Endothelial cell of umbilical vein (primary cell): Measurements from ENCODE around the gene PIK3AP1. TPM values are rescaled to one million over a fixed set of nuclear protein-coding genes. Genes with fewer than 3 reads are reported as not detected.

Experiments
- BruUV-seq: library from RNA; stranded (reverse); fragments of 400-500 nt; replicated peaks from 2 replicates; lab custom pipeline; 2021; lab: Mats Ljungman, UMichigan
- CTCF ChIA-PET: fragments of 300-600, 350-600 bp; sonication (Branson Sonifier 250); formaldehyde crosslinking; loops from one replicate; lab custom pipeline; 2021; ENCODE audit warnings: antibody characterized with exemption, inconsistent platforms; lab: Charles Lee
- POLR2A ChIA-PET: fragments of 300-600, 350-600 bp; sonication (Branson Sonifier 250); formaldehyde crosslinking; loops from one replicate; lab custom pipeline; 2021; ENCODE audit warnings: antibody characterized with exemption, inconsistent platforms; lab: Charles Lee
- DNase-seq: peaks from one replicate; pipeline ENCODE4 v3.0.0-alpha.2; 2011; ENCODE audit warnings: low read depth, low spot score
- FAIRE-seq: peaks from 2 replicates; lab custom pipeline; 2011; peaks lifted over from hg19 to GRCh38; lab: Jason Lieb, UNC
- H2AFZ ChIP-seq: 2 replicates; pipeline ENCODE4 v1.6.0; 2012; ENCODE audit warnings: low read depth, low read length, control low read depth, inconsistent platforms
- H3K27ac ChIP-seq: 2 replicates; pipeline ENCODE4 v1.5.1; 2011; ENCODE audit warnings: low read depth, mild to moderate bottlenecking, control low read depth, low read length, moderate library complexity; ENCODE audit not compliant: insufficient read depth
- H3K27me3 ChIP-seq, 2 experiments: 2 replicates each; pipeline versions ENCODE4 v1.6.0 to v1.6.1; 2011; ENCODE audit warnings: low read length in 2 of 2, mixed read lengths in 1 of 2; ENCODE audit not compliant: control insufficient read depth in 2 of 2, insufficient read depth in 2 of 2
- H3K36me3 ChIP-seq, 2 experiments: 2 replicates in 1 of 2; 3 replicates in 1 of 2; pipeline ENCODE4 v1.5.1; 2011; ENCODE audit warnings: low read length in 2 of 2, mild to moderate bottlenecking in 1 of 2, moderate library complexity in 1 of 2; ENCODE audit not compliant: control insufficient read depth in 2 of 2, insufficient read depth in 2 of 2; ENCODE audit errors: extremely low read depth in 1 of 2
- H3K4me1 ChIP-seq: 3 replicates; pipeline ENCODE4 v1.5.1; 2011; ENCODE audit warnings: mild to moderate bottlenecking, low read length; ENCODE audit not compliant: control insufficient read depth, insufficient read depth; ENCODE audit errors: extremely low read depth
- H3K4me2 ChIP-seq: 2 replicates; pipeline ENCODE4 v1.6.1; 2011; ENCODE audit warnings: low read length, control low read depth, mixed read lengths; ENCODE audit not compliant: insufficient read depth
- H3K4me3 ChIP-seq, 3 experiments: fragments of 200-600 bp in 1 of 3; sonication (generic), shearing (Covaris generic) in 1 of 3; replicated peaks in 1 of 3; 2 replicates each; pipeline ENCODE4 v1.5.1; 2011 to 2016; ENCODE audit warnings: control low read depth in 3 of 3, low read length in 3 of 3, mild to moderate bottlenecking in 2 of 3, inconsistent platforms in 1 of 3, low read depth in 1 of 3, moderate library complexity in 1 of 3; ENCODE audit not compliant: insufficient read depth in 1 of 3
- H3K79me2 ChIP-seq: 2 replicates; pipeline ENCODE4 v1.6.0; 2012; ENCODE audit warnings: low read length, inconsistent platforms; ENCODE audit not compliant: control insufficient read depth, insufficient read depth
- H3K9ac ChIP-seq: replicated peaks from 2 replicates; pipeline ENCODE3; 2011; ENCODE audit warnings: low read length, control low read depth; ENCODE audit not compliant: insufficient read depth; ENCODE audit errors: extremely low read depth
- H3K9me1 ChIP-seq: replicated peaks from 3 replicates; pipeline ENCODE4 v1.6.0; 2011; ENCODE audit warnings: mild to moderate bottlenecking, low read length; ENCODE audit not compliant: control insufficient read depth, insufficient read depth; ENCODE audit errors: extremely low read depth
- H3K9me3 ChIP-seq: replicated peaks from 2 replicates; pipeline ENCODE4 v1.5.1; 2012; ENCODE audit warnings: low read length, inconsistent platforms; ENCODE audit not compliant: control insufficient read depth, insufficient read depth
- H4K20me1 ChIP-seq: replicated peaks from 2 replicates; pipeline ENCODE3; 2011; ENCODE audit warnings: mild to moderate bottlenecking, low read length; ENCODE audit not compliant: control insufficient read depth, insufficient read depth; ENCODE audit errors: extremely low read depth
- EZH2 ChIP-seq: IDR thresholded peaks from 2 replicates; pipeline ENCODE4 v1.6.1; 2012; ENCODE audit warnings: borderline replicate concordance, low read depth, mild to moderate bottlenecking, moderate library complexity, low read length, inconsistent platforms; ENCODE audit not compliant: severe bottlenecking
- FOS ChIP-seq: IDR thresholded peaks from 2 replicates; pipeline ENCODE4 v1.6.1; 2011; ENCODE audit warnings: mild to moderate bottlenecking, low read length, moderate library complexity, borderline replicate concordance; ENCODE audit not compliant: insufficient read depth
- GATA2 ChIP-seq: IDR thresholded peaks from 2 replicates; pipeline ENCODE4 v1.7.0; 2011; ENCODE audit warnings: low read depth, mild to moderate bottlenecking, moderate library complexity, mixed read lengths, low read length; ENCODE audit not compliant: insufficient read length, insufficient read depth
- JUN ChIP-seq: IDR thresholded peaks from 2 replicates; pipeline ENCODE4 v1.6.1; 2011; ENCODE audit warnings: borderline replicate concordance, low read depth; ENCODE audit not compliant: insufficient read length, insufficient read depth
- MYC ChIP-seq: IDR thresholded peaks from one replicate; pipeline ENCODE4 v1.6.1; 2011; ENCODE audit warnings: mild to moderate bottlenecking, low read depth, low read length
- POLR2A ChIP-seq: IDR thresholded peaks from 2 replicates; pipeline ENCODE4 v1.6.1; 2012; ENCODE audit warnings: low read depth, mild to moderate bottlenecking, control low read depth, low read length
- POLR2AphosphoS5 ChIP-seq: IDR thresholded peaks from 2 replicates; pipeline ENCODE4 v1.6.1; 2012; ENCODE audit warnings: low read depth, mild to moderate bottlenecking, control low read depth, low read length, moderate library complexity; ENCODE audit not compliant: insufficient read depth
- dilution Hi-C: fragments of 300-500 bp; cut with MboI; formaldehyde crosslinking; loops from one replicate; pipeline ENCODE4 v1.15.0; 2019; ENCODE audit warnings: low sequenced_read_pairs; ENCODE audit not compliant: extremely low pct_ligation_motif_present
- intact Hi-C: fragments of 100-400 bp; cut with micrococcal nuclease; formaldehyde crosslinking; loops from one replicate; pipeline ENCODE4 v1.10.0; 2022
- polyA plus RNA-seq, 4 experiments: library from polyadenylated mRNA; depleted of rRNA in 3 of 4; stranded (reverse) in 3 of 4; unstranded in 1 of 4; fragments of >200 nt; gene quantifications; 2 replicates each; pipeline versions ENCODE4 v1.2.1 to v1.2.3, GENCODE V29; 2011 to 2012; ENCODE audit warnings: missing spikeins in 1 of 4
- total RNA-seq: library from RNA; stranded (reverse); gene quantifications from 2 replicates; pipeline ENCODE4 v1.2.3, GENCODE V29; 2021
- TF ChIP-seq, protein P1 (sequence below), 2 donors: IDR thresholded peaks; 1 replicate in 1 of 2; 2 replicates in 1 of 2; pipeline ENCODE4 v1.5.1; 2011; ENCODE audit warnings: low read length in 2 of 2, mild to moderate bottlenecking in 2 of 2, moderate library complexity in 2 of 2, control low read depth in 1 of 2, inconsistent platforms in 1 of 2, low read depth in 1 of 2; ENCODE audit not compliant: insufficient read depth in 1 of 2; ENCODE audit errors: extremely low read depth in 1 of 2

The PIK3AP1 gene
- total and polyA plus RNA-seq, 2 donors (not counting 3 experiments of a cell fraction or from before 2014, with no cell fraction given) = 0.04 TPM; not detected in 1

DNA sequence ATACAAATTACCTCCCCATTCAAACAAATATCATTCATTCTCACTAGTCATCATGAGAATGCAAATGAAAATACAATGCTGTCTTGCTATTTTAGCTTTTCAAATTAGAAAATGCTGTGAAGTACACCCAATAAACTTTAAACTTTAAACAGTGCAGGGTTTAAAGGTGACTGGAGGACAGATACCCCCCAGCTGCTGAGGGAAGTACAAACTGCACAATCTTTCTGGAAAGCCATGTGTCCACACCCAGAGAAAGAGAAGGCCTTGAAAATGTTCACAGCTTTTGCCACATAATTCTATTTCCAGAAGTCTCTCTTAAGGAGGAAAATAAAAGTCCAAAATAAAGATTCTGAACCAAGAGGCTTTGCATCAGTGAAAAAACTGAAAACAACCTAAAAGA, 56.5 kb downstream of the PIK3AP1 start:
- Histone ChIP-seq H3K4me2 (no peak overlapping the region), H3K9ac (no peak overlapping the region), H2AFZ (no peak overlapping the region), H3K9me1 (no peaks in the 10 kb centered on the region), H3K79me2 (no peaks in the 10 kb centered on the region), H3K27ac (no peak overlapping the region), H4K20me1 (no peaks in the 10 kb centered on the region), H3K4me1 (no peaks in the 10 kb centered on the region), H3K4me3 (no peak overlapping the region), H3K9me3 (no peaks in the 10 kb centered on the region), H3K36me3 (no peaks in the 10 kb centered on the region), H3K27me3 (no peaks in the 10 kb centered on the region)
- ChIA-PET CTCF (interaction anchor here (0.8 kb wide), 1 partner anchor 23 kb away, joined by 3 read pairs; no protein-coding TSS in a partner anchor), POLR2A (no interaction called here)
- no peak for TF ChIP-seq MYC
- TF ChIP-seq GATA2 = no peak
- TF ChIP-seq JUN = no peak
- DNase-seq (no peak), FAIRE-seq (no peak)
- BruUV-seq = no TSS peak
- dilution Hi-C loops = no loop called here
- intact Hi-C loops = no loop called here

- CTCF ChIA-PET = no interaction called here
- intact Hi-C loops = no loop called here
- Histone ChIP-seq H4K20me1 (no peaks in the 10 kb centered on the region), H3K27ac (no peak overlapping the region), H3K79me2 (no peaks in the 10 kb centered on the region), H3K9ac (no peak overlapping the region), H3K4me2 (no peak overlapping the region), H3K36me3 (no peaks in the 10 kb centered on the region), H2AFZ (no peak overlapping the region), H3K4me1 (no peaks in the 10 kb centered on the region), H3K9me3 (no peaks in the 10 kb centered on the region), H3K9me1 (no peaks in the 10 kb centered on the region), H3K4me3 (no peak overlapping the region), H3K27me3 (peaks cover 0 to 3% of the 10 kb centered on the region in 2 experiments)
- TF ChIP-seq, protein P1, sequence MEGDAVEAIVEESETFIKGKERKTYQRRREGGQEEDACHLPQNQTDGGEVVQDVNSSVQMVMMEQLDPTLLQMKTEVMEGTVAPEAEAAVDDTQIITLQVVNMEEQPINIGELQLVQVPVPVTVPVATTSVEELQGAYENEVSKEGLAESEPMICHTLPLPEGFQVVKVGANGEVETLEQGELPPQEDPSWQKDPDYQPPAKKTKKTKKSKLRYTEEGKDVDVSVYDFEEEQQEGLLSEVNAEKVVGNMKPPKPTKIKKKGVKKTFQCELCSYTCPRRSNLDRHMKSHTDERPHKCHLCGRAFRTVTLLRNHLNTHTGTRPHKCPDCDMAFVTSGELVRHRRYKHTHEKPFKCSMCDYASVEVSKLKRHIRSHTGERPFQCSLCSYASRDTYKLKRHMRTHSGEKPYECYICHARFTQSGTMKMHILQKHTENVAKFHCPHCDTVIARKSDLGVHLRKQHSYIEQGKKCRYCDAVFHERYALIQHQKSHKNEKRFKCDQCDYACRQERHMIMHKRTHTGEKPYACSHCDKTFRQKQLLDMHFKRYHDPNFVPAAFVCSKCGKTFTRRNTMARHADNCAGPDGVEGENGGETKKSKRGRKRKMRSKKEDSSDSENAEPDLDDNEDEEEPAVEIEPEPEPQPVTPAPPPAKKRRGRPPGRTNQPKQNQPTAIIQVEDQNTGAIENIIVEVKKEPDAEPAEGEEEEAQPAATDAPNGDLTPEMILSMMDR (IDR thresholded peaks at IDR 0.05; ENCODE audit: extremely low read depth in 1 of 2, insufficient read depth in 1 of 2, low read depth in 1 of 2, low read length in 2 of 2) = no peak
- no peak for TF ChIP-seq MYC
- no peak for TF ChIP-seq GATA2
- no peak for TF ChIP-seq EZH2
- TF ChIP-seq POLR2AphosphoS5 = no peak
- no peak for TF ChIP-seq POLR2A
- no peak for TF ChIP-seq FOS
- no TSS peak for BruUV-seq
- dilution Hi-C loops = no loop called here
- POLR2A ChIA-PET = no interaction called here
- no peak for DNase-seq
- FAIRE-seq = no peak
These were observed 58.7 kb downstream of the PIK3AP1 start for GRCh38 chr10:96661632-96662031.
